ENCODE data around the gene TCEAL7.

The TCEAL7 gene

GRCh38 chrX:103367502-103367901 lies 37.5 kb downstream of the TCEAL7 start:
- DNase-seq (ENCODE audit: low read depth) = peak; percentile 62

GRCh38 chrX:103369479-103369878 lies 39.4 kb downstream of the TCEAL7 start:
- DNase-seq (ENCODE audit: low read depth) = no peak

GRCh38 chrX:103372886-103373285 lies 42.8 kb downstream of the TCEAL7 start:
- DNase-seq (ENCODE audit: low read depth) = no peak

- no peak for DNase-seq (ENCODE audit: low read depth)
These were observed 43.5 kb downstream of the TCEAL7 start for GRCh38 chrX:103373581-103373980.

GRCh38 chrX:103376118-103376978 lies 46.3 kb downstream of the TCEAL7 start, which contains the start of gene BEX3:
Gene BEX3 (plus strand): TSS chrX:103376538. CDS start chrX:103377522, 984 bp downstream.
- DNase-seq (ENCODE audit: low read depth) = peak; percentile 46

GRCh38 chrX:103376979-103377324 lies 46.9 kb downstream of the TCEAL7 start:
- DNase-seq (ENCODE audit: low read depth) = peak; percentile 44

- DNase-seq (ENCODE audit: low read depth) = no peak
These were observed 49.0 kb downstream of the TCEAL7 start for GRCh38 chrX:103378990-103379389.

All from EH (cell line).